Stimulated activated CD8-positive, alpha-beta memory T cell treated with anti-CD3 and anti-CD28 coated beads, Interleukin-15, amount 100 ng/mL, for 48 hours (primary cell): ENCODE measurements around the gene PLEKHG4.

ENCODE experiments used
- DNase-seq, 2 donors: peaks; one replicate each; pipeline ENCODE4 v3.0.0-alpha.2; 2020; ENCODE audit warnings: low read depth in 2 of 2

Gene PLEKHG4

DNA sequence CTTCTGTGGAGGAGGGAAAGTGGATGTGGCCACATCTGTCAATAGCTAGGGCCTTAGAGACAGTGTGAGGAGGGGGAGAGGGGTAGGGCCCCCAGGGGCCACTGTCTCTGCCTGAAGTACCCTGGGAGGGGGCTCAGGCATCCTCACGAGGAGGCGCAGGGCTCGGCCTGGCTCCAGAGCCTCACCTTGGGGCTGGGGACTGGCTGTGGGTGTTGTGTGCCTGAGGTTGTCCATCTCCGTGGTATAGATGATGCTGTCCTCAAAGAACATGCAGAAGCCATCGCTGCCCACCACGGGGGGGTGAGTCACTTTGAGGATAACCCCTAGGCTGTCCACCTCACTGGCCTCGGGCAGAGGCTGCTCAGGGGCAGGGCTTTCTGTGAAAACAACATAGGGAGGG is 12.1 kb downstream of the PLEKHG4 start:
- no peak for DNase-seq

- no peak for DNase-seq
Observed at GRCh38 chr16:67294171-67294757, 14.9 kb downstream of the PLEKHG4 start.

DNA sequence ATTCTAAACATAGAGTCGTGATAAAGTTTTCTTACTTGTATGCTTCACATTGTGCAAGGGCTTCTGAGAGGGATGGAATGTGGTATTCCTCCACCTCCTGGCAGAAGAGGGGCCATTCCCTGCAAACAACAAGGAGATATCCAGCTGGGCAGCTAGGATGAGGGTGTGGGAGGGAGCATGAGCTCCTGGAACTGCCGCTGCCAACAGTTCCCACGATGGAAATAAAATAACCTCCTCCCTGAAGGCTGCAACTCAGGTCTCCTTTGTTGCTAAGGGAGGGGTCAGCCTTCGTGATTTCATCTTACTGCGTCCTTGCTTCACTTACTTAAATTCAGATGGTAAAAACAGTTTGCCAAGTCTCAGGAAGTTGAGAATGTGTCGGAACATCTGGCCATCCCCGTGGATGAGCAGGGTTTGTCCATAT is 15.6 kb downstream of the PLEKHG4 start:
- DNase-seq: no peak

GRCh38 chr16:67296420-67296819 is 17.1 kb downstream of the PLEKHG4 start:
- no peak for DNase-seq

- DNase-seq: no peak
Observed at GRCh38 chr16:67298277-67298676, 18.9 kb downstream of the PLEKHG4 start.

DNA sequence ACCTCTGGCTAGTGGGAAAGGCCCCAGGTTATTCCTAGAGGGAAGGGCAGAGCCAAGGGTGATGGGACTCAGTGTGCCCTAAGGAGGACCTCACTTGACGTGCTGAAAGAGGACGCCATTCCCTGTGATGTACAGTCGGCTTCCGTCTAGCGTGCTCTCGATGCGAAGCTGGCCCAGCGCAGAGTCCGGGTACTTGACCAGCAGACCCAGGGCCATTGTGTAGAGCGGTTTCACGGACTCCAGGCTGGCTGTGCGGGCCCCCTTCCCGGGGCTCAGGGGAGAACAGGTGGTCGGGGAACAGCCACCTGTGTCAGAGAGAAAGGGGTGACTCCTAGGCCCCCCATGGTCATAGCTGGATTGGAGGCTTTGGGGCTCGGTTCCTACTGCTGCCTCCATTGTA is 19.9 kb downstream of the PLEKHG4 start:
- DNase-seq: no peak

GRCh38 chr16:67301080-67301782 is 21.9 kb downstream of the PLEKHG4 start:
- DNase-seq: no peak

- no peak for DNase-seq
Observed at GRCh38 chr16:67302076-67302475, 22.7 kb downstream of the PLEKHG4 start.

GRCh38 chr16:67302970-67303369 is 23.6 kb downstream of the PLEKHG4 start:
- no peak for DNase-seq

- no peak for DNase-seq
Observed at GRCh38 chr16:67304020-67304419, 24.7 kb downstream of the PLEKHG4 start.

- no peak for DNase-seq
Observed at GRCh38 chr16:67305216-67306071, 26.1 kb downstream of the PLEKHG4 start.

DNA sequence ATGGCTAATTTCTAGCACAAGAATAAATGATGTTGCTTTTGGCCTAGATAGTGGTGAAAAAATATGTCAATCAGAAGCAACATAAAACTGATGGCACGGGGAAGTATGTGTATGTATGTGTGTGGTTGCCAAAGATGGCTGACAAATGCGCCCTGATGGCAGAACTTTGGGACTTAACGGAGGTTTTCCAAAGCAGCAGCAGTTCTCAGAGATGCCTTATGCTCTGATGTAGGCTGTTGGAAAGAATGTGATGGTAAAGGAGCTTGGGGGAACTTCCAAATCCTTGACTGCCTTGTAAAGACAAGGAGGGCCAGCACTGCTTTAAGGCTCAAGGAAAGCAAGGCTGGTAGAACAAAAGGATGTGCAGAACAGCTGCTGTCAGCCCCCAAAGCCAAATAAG is 31.2 kb downstream of the PLEKHG4 start:
- DNase-seq: no peak

DNA sequence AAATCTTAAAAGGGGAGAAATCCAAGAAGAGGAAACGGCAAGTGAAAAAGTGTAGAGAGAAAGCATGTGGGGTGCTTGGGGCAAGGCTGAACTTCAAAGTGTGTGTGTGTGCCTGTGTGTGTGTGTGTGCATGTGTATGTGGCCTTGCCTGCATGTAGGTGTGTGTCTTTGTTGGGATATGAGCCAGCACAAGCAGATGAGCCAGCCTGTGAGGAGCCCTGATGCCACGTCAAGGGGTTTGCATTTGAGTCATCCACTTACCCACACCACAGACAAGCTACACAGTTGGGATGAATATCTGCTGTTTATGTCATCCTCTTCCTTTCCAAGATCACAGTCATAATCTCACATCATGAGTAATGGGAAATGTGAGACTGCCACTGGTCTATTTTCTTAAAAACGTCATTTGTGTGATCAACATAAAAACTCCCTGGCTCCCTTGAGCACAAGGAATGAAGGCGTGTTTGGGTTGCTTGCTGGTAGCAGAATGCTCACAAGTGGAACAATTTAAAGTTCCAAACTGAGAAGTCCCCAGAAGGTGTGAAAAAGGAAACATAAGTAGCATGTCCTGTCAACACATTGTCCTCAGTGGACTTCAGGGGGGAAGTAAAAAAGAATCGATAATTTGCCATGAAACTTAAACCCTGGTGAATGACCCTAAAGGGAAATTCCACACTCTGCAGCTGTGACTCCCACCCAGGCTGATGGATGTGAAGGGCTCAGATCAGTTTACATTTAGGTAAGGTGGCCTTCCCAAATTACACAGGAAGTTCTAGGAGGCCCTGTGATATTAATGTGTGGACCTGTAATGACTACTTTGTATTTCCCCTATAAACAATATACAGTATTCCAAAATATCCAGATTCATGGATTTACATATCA is 32.5 kb downstream of the PLEKHG4 start:
- DNase-seq: peak; percentile 80 to 83

DNA sequence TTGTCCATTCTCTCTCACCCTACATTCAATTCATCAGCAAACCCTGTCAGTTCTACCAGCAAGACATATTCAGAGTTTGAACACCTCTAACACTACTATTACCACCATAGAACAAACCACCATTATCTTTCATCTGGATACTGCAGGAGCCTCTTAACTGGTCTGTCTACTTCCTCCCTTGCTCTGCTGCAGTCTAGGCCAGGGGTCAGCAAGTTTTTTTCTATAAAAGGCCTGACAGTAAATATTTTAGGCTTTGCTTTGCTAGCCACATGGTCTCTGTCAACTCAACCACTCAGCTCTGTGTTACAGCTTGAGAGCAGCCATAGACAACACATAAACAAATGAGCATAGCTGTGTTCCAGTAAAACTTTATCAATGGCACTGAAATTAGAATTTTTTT is 33.4 kb downstream of the PLEKHG4 start:
- DNase-seq: no peak

DNA sequence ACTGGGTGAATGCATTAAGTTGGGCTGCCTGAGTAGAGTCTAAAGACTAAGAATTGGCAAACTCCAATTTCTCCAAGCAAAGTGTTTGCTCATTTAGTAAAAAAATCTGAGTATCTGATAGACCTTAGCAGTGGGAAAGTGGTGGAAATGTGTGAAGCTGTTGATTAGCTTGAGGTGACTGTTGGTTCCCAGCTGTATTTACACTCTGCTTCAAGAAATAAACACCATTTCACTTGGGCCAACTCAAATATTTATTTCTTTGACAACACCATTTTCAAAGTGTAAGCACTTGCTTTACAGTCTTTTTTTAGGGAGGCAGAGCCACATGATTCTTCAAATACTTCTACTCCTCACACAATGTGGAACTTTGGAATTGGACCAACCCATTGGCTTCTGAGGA is 38.5 kb downstream of the PLEKHG4 start:
- DNase-seq: no peak

- DNase-seq: no peak
Observed at GRCh38 chr16:67326115-67326471, 46.8 kb downstream of the PLEKHG4 start.

DNA sequence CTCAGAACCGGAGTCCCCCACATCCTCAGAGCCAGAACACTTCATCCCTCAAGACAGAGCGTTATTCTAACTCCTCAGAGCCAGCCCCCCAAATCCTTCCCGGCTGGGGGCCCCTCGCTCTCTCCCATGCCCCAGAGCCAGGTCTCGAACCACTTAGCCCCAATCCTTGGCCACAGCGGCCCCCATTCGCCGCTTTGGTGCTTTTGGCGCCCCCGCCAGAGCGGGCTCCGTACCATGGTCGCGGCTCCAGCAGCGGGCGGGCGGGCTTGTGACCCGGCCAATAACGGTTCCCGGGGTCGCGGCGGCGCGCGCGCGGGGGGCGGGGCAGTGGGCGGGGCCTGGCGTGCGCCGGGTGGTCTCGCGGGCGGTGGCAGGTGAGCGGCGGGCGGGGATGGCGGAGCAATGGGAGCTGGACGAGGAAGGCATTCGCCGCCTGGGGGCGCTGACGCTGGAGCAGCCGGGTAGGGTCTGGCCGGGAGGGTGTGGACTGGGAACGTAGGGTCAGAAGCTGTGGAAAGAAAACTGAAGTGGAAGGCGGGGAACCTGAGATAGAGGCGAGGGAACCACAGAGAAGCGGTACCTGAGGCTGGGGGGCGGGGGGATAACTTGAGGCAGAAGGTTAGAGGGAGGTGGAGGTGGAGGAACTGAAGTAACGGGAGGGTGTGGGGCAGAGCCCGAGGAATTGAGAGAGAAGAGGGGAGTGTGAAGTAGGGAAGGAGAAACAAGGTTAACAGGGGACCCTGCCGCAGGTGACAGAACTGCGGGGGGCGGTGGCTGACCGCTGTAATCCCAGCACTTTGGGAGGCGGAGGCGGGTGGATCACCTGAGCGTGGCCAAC is 47.4 kb downstream of the PLEKHG4 start, which contains the start of the genes KCTD19 and LRRC36:
Gene KCTD19 (minus strand): TSS at position 270 of the 838 bp plus-strand sequence. CDS start 34 bp downstream, at position 236.
Gene LRRC36 (plus strand): TSS at position 344 of the 838 bp plus-strand sequence. CDS start 48 bp downstream, at position 392.
- DNase-seq: peak; percentile 76 to 81

- DNase-seq: no peak
Observed at GRCh38 chr16:67327743-67328142, 48.4 kb downstream of the PLEKHG4 start.

GRCh38 chr16:67329901-67330300 is 50.6 kb downstream of the PLEKHG4 start:
- no peak for DNase-seq

GRCh38 chr16:67333315-67333714 is 54.0 kb downstream of the PLEKHG4 start:
- DNase-seq: no peak

- DNase-seq: no peak
Observed at GRCh38 chr16:67336116-67336515, 56.8 kb downstream of the PLEKHG4 start.
